ENCODE measurements around the gene UNCX. TPM values are rescaled to one million over a fixed set of nuclear protein-coding genes. Genes with fewer than 3 reads are reported as not detected.

The UNCX gene
- total RNA-seq, 1 donor from 2014 or later, result not detected

DNA sequence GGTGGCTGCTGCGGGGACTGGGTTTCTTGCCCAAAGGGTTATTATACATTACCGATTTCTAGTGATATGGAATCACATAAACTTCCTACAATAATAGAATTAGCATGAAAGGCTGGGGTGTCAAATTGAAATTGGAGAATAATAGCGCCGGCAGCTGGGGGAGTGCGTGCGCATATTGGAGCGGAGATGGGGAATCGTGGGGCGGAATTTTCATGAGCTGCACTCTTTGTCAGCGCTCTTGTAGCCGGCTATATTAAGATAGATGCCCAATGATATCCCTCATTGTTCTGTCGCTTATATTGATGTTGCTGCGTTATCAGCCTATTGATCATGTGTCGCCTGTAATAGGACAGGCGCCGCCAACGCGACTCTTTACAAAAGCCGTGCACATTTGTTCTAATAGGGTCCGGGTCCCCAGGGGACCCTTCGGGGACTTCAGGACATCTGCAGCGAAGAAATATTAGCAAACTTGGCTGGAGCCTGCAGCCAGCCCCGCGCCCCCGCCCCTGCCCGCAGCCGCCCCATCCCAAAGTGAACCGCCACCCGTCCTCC, 5.1 kb downstream of the UNCX start:
- H3K9me3 ChIP-seq (replicated peaks), result no peaks in the 10 kb centered on the region
- TF ChIP-seq, protein P1, sequence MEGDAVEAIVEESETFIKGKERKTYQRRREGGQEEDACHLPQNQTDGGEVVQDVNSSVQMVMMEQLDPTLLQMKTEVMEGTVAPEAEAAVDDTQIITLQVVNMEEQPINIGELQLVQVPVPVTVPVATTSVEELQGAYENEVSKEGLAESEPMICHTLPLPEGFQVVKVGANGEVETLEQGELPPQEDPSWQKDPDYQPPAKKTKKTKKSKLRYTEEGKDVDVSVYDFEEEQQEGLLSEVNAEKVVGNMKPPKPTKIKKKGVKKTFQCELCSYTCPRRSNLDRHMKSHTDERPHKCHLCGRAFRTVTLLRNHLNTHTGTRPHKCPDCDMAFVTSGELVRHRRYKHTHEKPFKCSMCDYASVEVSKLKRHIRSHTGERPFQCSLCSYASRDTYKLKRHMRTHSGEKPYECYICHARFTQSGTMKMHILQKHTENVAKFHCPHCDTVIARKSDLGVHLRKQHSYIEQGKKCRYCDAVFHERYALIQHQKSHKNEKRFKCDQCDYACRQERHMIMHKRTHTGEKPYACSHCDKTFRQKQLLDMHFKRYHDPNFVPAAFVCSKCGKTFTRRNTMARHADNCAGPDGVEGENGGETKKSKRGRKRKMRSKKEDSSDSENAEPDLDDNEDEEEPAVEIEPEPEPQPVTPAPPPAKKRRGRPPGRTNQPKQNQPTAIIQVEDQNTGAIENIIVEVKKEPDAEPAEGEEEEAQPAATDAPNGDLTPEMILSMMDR (IDR thresholded peaks at IDR 0.05; ENCODE audit: borderline replicate concordance), result no peak
- H3K36me3 ChIP-seq, result no peaks in the 10 kb centered on the region
- H3K27me3 ChIP-seq (ENCODE audit: low read depth), result peaks cover 98% of the 10 kb centered on the region
- peak overlapping the region; percentile 2 for H3K4me3 ChIP-seq
- no peak for DNase-seq
- peaks cover 46% of the 10 kb centered on the region for H3K4me1 ChIP-seq
- intact Hi-C loops (cut with micrococcal nuclease), result no loop called here
- H3K27ac ChIP-seq (replicated peaks), result no peak overlapping the region

DNA sequence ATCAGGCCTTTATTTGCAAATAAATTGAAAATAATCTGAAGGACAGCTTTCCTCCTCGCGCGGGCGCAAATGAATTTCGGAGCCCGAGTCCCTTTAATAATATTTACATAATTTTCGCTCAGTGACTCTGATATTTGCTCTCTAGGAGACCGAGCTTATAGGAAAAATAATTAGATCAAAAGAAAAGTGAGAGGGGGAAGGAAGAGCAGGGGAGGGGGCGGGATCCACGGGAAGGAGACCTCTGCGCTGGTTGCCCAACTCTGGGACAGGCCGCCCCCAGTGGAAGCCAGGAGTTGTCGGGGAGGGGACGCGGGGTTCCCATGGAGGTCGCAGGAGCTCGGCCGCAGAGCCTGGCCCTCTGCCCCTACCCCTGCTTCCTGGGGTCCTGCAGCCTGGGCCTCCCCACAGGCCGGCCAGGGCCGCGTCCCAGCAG, 5.8 kb downstream of the UNCX start:
- intact Hi-C loops (cut with micrococcal nuclease), result no loop called here
- Histone ChIP-seq H3K27me3 (ENCODE audit: low read depth) (peaks cover 98% of the 10 kb centered on the region), H3K36me3 (no peaks in the 10 kb centered on the region), H3K9me3 (replicated peaks) (no peaks in the 10 kb centered on the region), H3K4me3 (no peak overlapping the region), H3K4me1 (peaks cover 45% of the 10 kb centered on the region), H3K27ac (replicated peaks) (no peak overlapping the region)
- TF ChIP-seq, protein P1 (IDR thresholded peaks at IDR 0.05; ENCODE audit: borderline replicate concordance), result no peak
- no peak for DNase-seq

GRCh38 chr7:1238931-1239802, 6.5 kb downstream of the UNCX start:
- no peaks in the 10 kb centered on the region for H3K9me3 ChIP-seq (replicated peaks)
- DNase-seq, result no peak
- H3K36me3 ChIP-seq, result no peaks in the 10 kb centered on the region
- peaks cover 98% of the 10 kb centered on the region for H3K27me3 ChIP-seq (ENCODE audit: low read depth)
- H3K27ac ChIP-seq (replicated peaks), result no peak overlapping the region
- peaks cover 48% of the 10 kb centered on the region for H3K4me1 ChIP-seq
- intact Hi-C loops (cut with micrococcal nuclease), result no loop called here
- TF ChIP-seq, protein P1 (IDR thresholded peaks at IDR 0.05; ENCODE audit: borderline replicate concordance), result no peak
- H3K4me3 ChIP-seq, result no peak overlapping the region

DNA sequence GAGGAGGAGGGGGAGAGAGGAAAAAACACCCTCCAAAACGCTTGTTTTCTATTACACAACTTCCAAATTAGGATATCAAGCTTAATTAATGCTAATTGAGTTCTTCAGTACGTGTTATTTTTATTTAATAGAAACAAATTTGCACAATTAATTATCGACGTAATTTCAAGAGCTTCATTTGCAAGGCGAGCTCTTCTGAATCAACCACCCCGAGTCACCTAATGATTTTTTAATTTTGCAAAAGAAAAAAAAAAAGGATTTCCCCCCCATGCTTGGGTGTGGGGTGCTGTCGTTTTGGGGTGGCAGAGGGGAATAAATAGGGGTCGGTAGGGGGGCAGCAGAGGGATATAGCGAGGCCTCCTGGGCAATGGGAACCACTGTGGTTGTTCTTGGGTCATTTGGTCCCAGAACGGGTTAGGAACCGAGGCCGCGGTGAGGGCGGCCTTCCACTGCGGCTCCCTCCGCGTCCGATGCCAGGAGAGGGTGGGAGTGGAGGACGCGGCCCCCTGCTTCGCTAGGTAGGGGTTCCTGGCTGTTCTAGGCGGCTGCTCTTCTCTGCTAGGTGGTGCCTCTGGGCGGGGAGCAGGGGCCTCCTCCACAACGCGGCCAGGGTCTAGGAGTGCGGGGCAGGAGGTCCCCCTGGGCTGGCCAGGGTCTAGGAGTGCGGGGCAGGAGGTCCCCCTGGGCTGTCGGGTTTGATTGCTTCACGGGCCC, 7.3 kb downstream of the UNCX start:
- H3K36me3 ChIP-seq, result no peaks in the 10 kb centered on the region
- intact Hi-C loops (cut with micrococcal nuclease), result no loop called here
- H3K9me3 ChIP-seq (replicated peaks), result no peaks in the 10 kb centered on the region
- no peak overlapping the region for H3K27ac ChIP-seq (replicated peaks)
- no peak for DNase-seq
- H3K27me3 ChIP-seq (ENCODE audit: low read depth), result peaks cover 98% of the 10 kb centered on the region
- no peak overlapping the region for H3K4me3 ChIP-seq
- H3K4me1 ChIP-seq, result peaks cover 48% of the 10 kb centered on the region
- TF ChIP-seq, protein P1 (IDR thresholded peaks at IDR 0.05; ENCODE audit: borderline replicate concordance), result no peak

DNA sequence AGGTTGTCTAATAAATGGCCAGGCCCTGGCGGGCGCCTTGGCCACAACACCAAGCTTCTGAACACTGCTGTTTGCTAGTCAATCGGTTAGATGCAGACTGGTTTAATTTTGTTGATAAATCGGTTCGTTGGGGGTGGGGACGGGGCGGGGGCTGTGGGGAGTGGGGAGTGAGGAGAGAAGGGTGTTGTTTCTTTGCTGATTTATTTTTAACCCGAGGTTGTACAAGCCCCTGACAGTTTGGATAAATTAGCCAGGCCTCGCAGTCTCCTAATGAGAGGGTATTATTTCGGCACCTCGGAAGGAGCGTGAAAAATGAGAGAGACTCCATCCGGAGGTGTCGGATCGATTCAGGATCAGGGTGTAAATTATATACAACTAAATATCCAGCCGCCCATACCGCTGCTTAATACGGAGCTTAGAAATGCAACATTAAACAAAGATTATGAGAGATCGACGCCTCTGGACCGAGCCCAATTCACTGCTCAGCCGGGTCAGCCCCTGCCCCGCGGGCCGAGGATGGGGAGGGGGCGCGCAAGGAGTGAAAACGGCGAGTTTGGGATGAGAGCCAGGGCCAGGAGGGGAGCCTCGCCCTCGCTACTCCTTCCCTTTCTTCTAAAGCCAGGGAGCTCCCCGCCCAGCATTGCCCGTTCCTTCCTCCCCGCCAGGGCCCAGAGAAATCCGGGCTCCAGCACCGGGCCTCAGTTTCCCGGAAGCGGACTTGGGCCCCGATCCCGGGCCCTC, 8.0 kb downstream of the UNCX start:
- Histone ChIP-seq H3K4me1 (peaks cover 40% of the 10 kb centered on the region), H3K36me3 (no peaks in the 10 kb centered on the region), H3K9me3 (replicated peaks) (no peaks in the 10 kb centered on the region), H3K27ac (replicated peaks) (no peak overlapping the region), H3K4me3 (no peak overlapping the region), H3K27me3 (ENCODE audit: low read depth) (peaks cover 98% of the 10 kb centered on the region)
- TF ChIP-seq, protein P1 (IDR thresholded peaks at IDR 0.05; ENCODE audit: borderline replicate concordance), result no peak
- no peak for DNase-seq
- intact Hi-C loops (cut with micrococcal nuclease), result no loop called here

Measured in left ventricle myocardium inferior (tissue), 1 donor.